GM12892 (cell line): Measurements from ENCODE around the gene CD164L2.

Source experiments
- POLR2AphosphoS5 ChIP-seq: IDR thresholded peaks from 2 replicates; pipeline ENCODE4 v1.6.1; 2011; ENCODE audit warnings: low read depth, low read length, control low read depth
- TAF1 ChIP-seq: IDR thresholded peaks from 2 replicates; pipeline ENCODE4 v1.6.1; 2011; ENCODE audit warnings: low read depth, mild to moderate bottlenecking, control low read depth, low read length, borderline replicate concordance

DNA sequence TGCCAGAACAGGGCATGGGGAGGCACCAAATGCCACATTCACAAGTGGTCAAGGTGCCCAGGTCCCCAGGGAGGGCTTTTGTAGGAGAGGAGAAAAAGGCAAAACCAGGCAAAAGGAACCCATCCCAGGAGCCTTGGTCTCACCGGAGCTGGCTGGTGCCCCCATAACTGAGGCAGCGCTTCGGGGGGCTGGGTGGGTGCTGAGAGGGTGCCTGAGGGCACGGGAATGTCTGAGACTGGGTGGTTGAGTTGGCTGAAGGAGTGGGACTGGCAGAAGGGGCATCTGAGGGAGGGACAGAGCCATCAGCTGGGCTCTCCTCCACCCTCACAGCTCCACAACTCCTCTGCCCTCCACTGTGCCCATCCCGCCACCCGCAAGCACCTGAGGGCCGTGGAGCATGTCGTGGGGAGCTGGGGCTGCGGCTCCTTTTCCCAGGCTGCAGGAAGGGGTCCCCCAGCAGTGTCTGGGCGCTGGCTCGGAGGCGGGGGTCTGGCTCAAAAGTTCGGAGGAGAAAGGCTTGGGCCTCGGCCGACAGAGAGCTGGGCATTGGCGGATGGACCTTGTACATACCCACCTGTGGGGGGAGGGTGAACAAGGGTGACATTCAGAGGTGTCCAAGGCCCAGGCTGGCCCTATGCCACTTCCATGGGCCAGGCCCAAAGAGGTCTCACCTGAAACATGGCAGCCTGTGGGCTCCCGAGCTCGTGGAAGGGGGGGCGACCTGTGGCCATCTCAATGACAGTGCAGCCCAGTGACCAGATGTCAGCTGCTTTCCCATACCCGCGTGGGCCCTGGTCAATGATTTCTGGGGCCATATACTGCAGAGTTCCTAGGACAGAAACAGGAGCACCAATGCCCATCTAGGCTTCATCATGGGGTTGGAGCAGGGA lies 24.9 kb downstream of the CD164L2 start:
- TF ChIP-seq TAF1, result no peak
- TF ChIP-seq POLR2AphosphoS5, result no peak
